Kidney (tissue), 22 donors: ENCODE measurements around the gene HS1BP3. TPM values are rescaled to one million over a fixed set of nuclear protein-coding genes. Genes with fewer than 3 reads are reported as not detected.

Experiments
- DNase-seq, 5 donors: peaks; one replicate each; pipeline ENCODE4 v3.0.0-alpha.2; 2013 to 2020
- FAIRE-seq: peaks from 2 replicates; lab custom pipeline; 2012; peaks lifted over from hg19 to GRCh38; lab: Jason Lieb, UNC
- H3K27ac ChIP-seq, 2 donors: one replicate each; pipeline ENCODE4 v1.7.0; 2013; ENCODE audit warnings: low read depth in 2 of 2, low read length in 2 of 2, inconsistent platforms in 1 of 2
- H3K27me3 ChIP-seq: one replicate; pipeline ENCODE4 v1.7.1; 2013; ENCODE audit warnings: low read length, inconsistent platforms; ENCODE audit not compliant: control insufficient read depth, insufficient read depth
- H3K36me3 ChIP-seq, 3 donors: one replicate each; pipeline versions ENCODE4 v1.7.0 to v1.7.1; 2013; ENCODE audit warnings: low read length in 3 of 3, control low read depth in 1 of 3, inconsistent platforms in 1 of 3; ENCODE audit not compliant: insufficient read depth in 3 of 3, control insufficient read depth in 2 of 3
- H3K4me1 ChIP-seq, 3 donors: one replicate each; pipeline versions ENCODE4 v1.7.0 to v1.7.1; 2013; ENCODE audit warnings: low read length in 3 of 3, inconsistent platforms in 1 of 3, low read depth in 1 of 3; ENCODE audit not compliant: control insufficient read depth in 2 of 3, insufficient read depth in 2 of 3
- H3K4me3 ChIP-seq, 3 donors: one replicate each; pipeline versions ENCODE4 v1.7.0 to v1.8.1; 2013; ENCODE audit warnings: low read length in 3 of 3, control low read depth in 1 of 3, inconsistent platforms in 1 of 3
- H3K9ac ChIP-seq, 3 donors: one replicate each; pipeline versions ENCODE4 v1.7.0 to v1.7.1; 2013; ENCODE audit warnings: low read length in 3 of 3, control low read depth in 1 of 3, inconsistent platforms in 1 of 3
- H3K9me3 ChIP-seq, 3 donors: one replicate each; pipeline versions ENCODE4 v1.7.0 to v1.7.1; 2013; ENCODE audit warnings: low read length in 3 of 3, control low read depth in 1 of 3, inconsistent platforms in 1 of 3; ENCODE audit not compliant: control insufficient read depth in 2 of 3, insufficient read depth in 1 of 3
- CTCF ChIP-seq: IDR thresholded peaks from 3 replicates; pipeline ENCODE4 v1.5.1; 2012; ENCODE audit warnings: mild to moderate bottlenecking, moderate library complexity, borderline replicate concordance; ENCODE audit not compliant: insufficient read depth; ENCODE audit errors: extremely low read depth
- intact Hi-C: fragments of 100-400 bp; cut with DNase I; formaldehyde crosslinking; loops from one replicate; pipeline ENCODE4 v1.11.1; 2022
- long read RNA-seq, 10 donors: library from polyadenylated mRNA in 1 of 10; unstranded in 1 of 10; transcript quantifications; one replicate each; pipeline ENCODE4 v2.0.0 and lab custom pipeline, GENCODE V29; 2021 to 2026
- polyA plus RNA-seq: library from polyadenylated mRNA; stranded (reverse); fragments of 350-450 nt; fragmentation: Illumina TruSeq; extraction: RNeasy Lipid Tissue Mini Kit (QIAGEN cat#74804); gene quantifications from one replicate; pipeline ENCODE4 v1.2.3, GENCODE V29; 2014; ENCODE audit warnings: low read depth, low replicate concordance; ENCODE audit not compliant: insufficient read depth
- total RNA-seq: library from RNA; stranded (reverse); fragmentation: NEBNext Ultra II Directional; extraction: Animal tissue kit (Norgen Biotek cat#: 25700); gene quantifications from one replicate; pipeline ENCODE4 v1.2.1, GENCODE V29; 2021
- donor health status: control.
- donor health status: control.
- donor health status: control.
- donor health status: control.
- donor health status: control.
- donor health status: DM: yes; HTN: yes; CAD: no.
- donor health status: Normal renal cell carcinoma (clear cell type).

HS1BP3 gene
- 35.5 TPM for total RNA-seq
- 37.5 TPM for polyA plus RNA-seq
- long read RNA-seq, donor 1, full-length matches to known transcripts: 7 of 7 reads
- long read RNA-seq, donor 1, partial matches to known transcripts: 0 of 7 reads
- long read RNA-seq, donor 1, other reads (novel, unspliced or antisense): 0 of 7 reads
- long read RNA-seq, donor 2, partial matches to known transcripts: 0 of 4 reads
- long read RNA-seq, donor 2, other reads (novel, unspliced or antisense): 0 of 4 reads
- long read RNA-seq, donor 3, full-length matches to known transcripts: 10 of 10 reads
- long read RNA-seq, donor 3, partial matches to known transcripts: 0 of 10 reads
- long read RNA-seq, donor 3, other reads (novel, unspliced or antisense): 0 of 10 reads
- long read RNA-seq, donor 4, full-length matches to known transcripts: 5 of 5 reads
- long read RNA-seq, donor 4, partial matches to known transcripts: 0 of 5 reads
- long read RNA-seq, donor 4, other reads (novel, unspliced or antisense): 0 of 5 reads
- long read RNA-seq, donor 5: 0 reads
- long read RNA-seq, donor 6, partial matches to known transcripts: 0 of 4 reads
- long read RNA-seq, donor 6, other reads (novel, unspliced or antisense): 0 of 4 reads
- long read RNA-seq, donor 7, transcript HS1BP3-201 (7 exons, 2,370 nt): major isoform, 6 of 20 reads
- long read RNA-seq, donor 7, partial matches to known transcripts: 4 of 20 reads
- long read RNA-seq, donor 7, other reads (novel, unspliced or antisense): 10 of 20 reads
- long read RNA-seq, donor 8, partial matches to known transcripts: 0 of 5 reads
- long read RNA-seq, donor 8, other reads (novel, unspliced or antisense): 0 of 5 reads
- long read RNA-seq, donor 9, full-length matches to known transcripts: 8 of 8 reads
- long read RNA-seq, donor 9, partial matches to known transcripts: 0 of 8 reads
- long read RNA-seq, donor 9, other reads (novel, unspliced or antisense): 0 of 8 reads
- long read RNA-seq, donor 10, transcript HS1BP3-201 (7 exons, 2,370 nt): major isoform, 7 of 8 reads
- long read RNA-seq, donor 10, partial matches to known transcripts: 0 of 8 reads
- long read RNA-seq, donor 10, other reads (novel, unspliced or antisense): 0 of 8 reads

DNA sequence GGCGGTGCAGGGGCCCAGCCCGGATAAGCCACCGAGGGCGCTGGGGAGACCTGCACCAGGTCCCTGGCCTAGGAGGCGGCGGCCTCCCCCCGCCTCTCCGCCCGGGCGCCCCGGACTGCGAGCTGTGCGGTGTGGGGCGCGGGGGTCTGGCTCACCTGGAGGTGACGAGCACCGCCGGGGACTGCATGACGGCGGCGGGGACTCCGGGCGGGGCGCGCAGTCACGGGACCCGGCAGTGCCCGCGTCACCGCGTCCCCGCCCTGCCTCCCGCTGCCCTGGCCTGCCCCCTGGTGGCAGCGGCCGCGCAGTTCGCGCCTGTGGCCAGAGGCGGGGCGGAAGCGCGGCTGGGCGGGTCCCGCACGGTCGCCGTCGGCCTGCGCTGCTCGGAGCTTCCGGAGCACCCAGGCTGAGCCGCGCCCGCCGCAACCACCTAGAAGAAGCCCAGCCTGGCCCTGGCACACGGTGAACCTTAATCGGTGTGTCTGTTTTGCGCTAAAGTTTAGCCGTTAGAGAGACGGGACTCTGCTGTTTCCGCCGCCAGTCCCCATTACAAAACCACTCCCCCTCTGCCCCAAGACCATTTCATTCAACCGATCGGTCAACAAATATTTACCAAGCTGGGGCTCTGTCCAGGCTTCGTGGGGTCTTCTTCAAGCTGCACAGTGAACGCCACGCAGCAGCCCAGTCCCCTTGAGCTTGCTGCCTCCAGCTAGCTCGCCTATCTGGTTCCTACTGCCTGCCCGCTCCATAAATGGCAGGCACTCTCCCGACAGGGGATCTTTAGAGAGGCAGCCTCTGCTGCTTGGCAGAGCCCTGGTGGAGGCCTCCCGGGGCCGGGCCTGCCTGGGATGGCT is at the start of gene HS1BP3:
Gene HS1BP3, minus strand, starts transcription at position 222 of the 854 bp plus-strand sequence. Its CDS starts 35 bp downstream, at position 187.
- TF ChIP-seq CTCF: peak; percentile 92
- peak within 1 kb of the TSS; percentile 82 to 84 for H3K27ac ChIP-seq
- intact Hi-C loops: no loop called here
- H3K9ac ChIP-seq: peak within 1 kb of the TSS; percentile 31 to 94 (median 73)
- H3K4me3 ChIP-seq: peak within 1 kb of the TSS; percentile 64 to 91 (median 86)
- peak; percentile 86 to 96 (median 91) for DNase-seq
- no peak for FAIRE-seq
- no peaks in the 10 kb centered on the region for H3K36me3 ChIP-seq
- no peaks in the 10 kb centered on the region for H3K27me3 ChIP-seq
- H3K9me3 ChIP-seq: no peaks in the 10 kb centered on the region
- H3K4me1 ChIP-seq: peaks cover 2 to 27% (median 23%) of the 10 kb centered on the region in 3 donors

DNA sequence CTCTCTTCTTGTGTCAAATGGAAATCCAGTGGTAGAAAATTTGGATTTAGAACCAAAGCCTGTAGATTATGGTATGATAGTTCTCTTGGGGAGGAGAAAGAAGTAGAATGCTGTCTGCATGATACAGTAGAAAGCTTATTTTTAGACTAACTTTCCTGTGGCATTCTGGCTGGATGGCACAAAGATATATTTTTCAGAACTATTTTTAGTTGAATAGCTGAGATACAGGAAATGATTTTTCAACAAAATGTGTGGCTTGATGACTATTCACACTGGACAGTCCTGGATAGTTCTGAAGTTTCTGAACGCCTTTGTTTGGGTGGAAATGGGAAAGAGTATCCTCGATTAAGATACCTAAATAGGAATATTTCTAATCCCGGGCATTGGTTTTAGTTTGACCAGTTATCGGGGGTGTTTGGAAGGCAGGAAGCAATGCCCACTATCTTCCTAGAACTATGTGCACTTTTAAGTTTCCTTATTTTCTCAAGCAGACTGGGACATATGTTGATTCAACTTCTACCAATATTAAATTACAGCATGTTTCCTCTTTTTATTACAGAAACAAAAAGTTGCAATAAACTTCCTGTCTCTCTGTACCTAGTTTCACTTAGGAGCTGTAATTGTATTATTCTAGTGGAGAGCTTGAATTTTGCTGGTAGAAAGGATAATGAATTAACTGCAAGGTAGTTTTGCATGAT is 48.2 kb upstream of the HS1BP3 start:
- FAIRE-seq: no peak
- H3K4me1 ChIP-seq: no peaks in the 10 kb centered on the region
- intact Hi-C loops: no loop called here
- H3K9me3 ChIP-seq: no peaks in the 10 kb centered on the region
- no peak overlapping the region for H3K9ac ChIP-seq
- no peaks in the 10 kb centered on the region for H3K27me3 ChIP-seq
- no peaks in the 10 kb centered on the region for H3K36me3 ChIP-seq
- no peak for TF ChIP-seq CTCF
- H3K27ac ChIP-seq: no peak overlapping the region
- no peak for DNase-seq
- H3K4me3 ChIP-seq: no peak overlapping the region
